ENCODE measurements around the gene OR52A5.

Gene OR52A5

GRCh38 chr11:5117588-5117987 lies 20.6 kb downstream of the OR52A5 start:
- Histone ChIP-seq H3K4me1 (ENCODE audit: control insufficient read depth, insufficient read depth, low read length, poor library complexity, severe bottlenecking) (no peaks in the 10 kb centered on the region), H3K27ac (ENCODE audit: low read depth, low read length, severe bottlenecking) (no peak overlapping the region), H3K9me3 (ENCODE audit: control insufficient read depth, low read length) (no peaks in the 10 kb centered on the region), H3K4me3 (ENCODE audit: extremely low read depth, insufficient read depth, low read length, poor library complexity, severe bottlenecking) (no peak overlapping the region), H3K36me3 (ENCODE audit: control insufficient read depth, insufficient read depth, low read length) (no peaks in the 10 kb centered on the region)

- no CpG with 5 or more reads among the region's 3 CpGs for WGBS, 2 experiments (ENCODE audit: insufficient coverage in 2 of 2)
- H3K36me3 ChIP-seq (ENCODE audit: control insufficient read depth, insufficient read depth, low read length) = no peaks in the 10 kb centered on the region
- no peak overlapping the region for H3K27ac ChIP-seq (ENCODE audit: low read depth, low read length, severe bottlenecking)
- no peaks in the 10 kb centered on the region for H3K9me3 ChIP-seq (ENCODE audit: control insufficient read depth, low read length)
- H3K4me1 ChIP-seq (ENCODE audit: control insufficient read depth, insufficient read depth, low read length, poor library complexity, severe bottlenecking) = no peaks in the 10 kb centered on the region
- H3K4me3 ChIP-seq (ENCODE audit: extremely low read depth, insufficient read depth, low read length, poor library complexity, severe bottlenecking) = no peak overlapping the region
Observed at GRCh38 chr11:5115339-5115738, 22.8 kb downstream of the OR52A5 start.

- H3K9me3 ChIP-seq (ENCODE audit: control insufficient read depth, low read length) = no peaks in the 10 kb centered on the region
- H3K4me3 ChIP-seq (ENCODE audit: extremely low read depth, insufficient read depth, low read length, poor library complexity, severe bottlenecking) = no peak overlapping the region
- no peaks in the 10 kb centered on the region for H3K36me3 ChIP-seq (ENCODE audit: control insufficient read depth, insufficient read depth, low read length)
- 43 to 67% methylated on average over 1 to 3 of the region's 3 CpGs for WGBS, 2 experiments (ENCODE audit: insufficient coverage in 2 of 2)
- H3K27ac ChIP-seq (ENCODE audit: low read depth, low read length, severe bottlenecking) = no peak overlapping the region
- H3K4me1 ChIP-seq (ENCODE audit: control insufficient read depth, insufficient read depth, low read length, poor library complexity, severe bottlenecking) = no peaks in the 10 kb centered on the region
Observed at GRCh38 chr11:5107285-5107684, 30.9 kb downstream of the OR52A5 start.

DNA sequence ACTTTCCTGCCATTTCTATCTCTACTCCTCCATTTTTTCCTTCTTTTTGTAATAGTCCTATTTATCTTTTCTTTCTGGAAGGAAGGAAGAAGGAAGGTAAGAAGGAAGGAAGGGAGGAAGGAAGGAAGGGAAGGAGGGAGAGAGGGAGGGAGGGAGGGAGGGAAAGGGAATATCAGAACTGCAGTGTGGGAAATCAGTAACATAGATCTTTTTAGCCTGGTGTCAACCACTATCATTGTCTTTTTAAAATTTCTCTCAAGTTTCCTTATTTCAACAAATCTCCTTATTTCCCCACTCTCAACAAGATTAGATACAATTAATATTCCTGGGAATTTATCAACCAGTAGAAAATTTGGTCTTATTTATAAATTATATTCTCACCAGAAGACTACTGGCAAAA lies 35.1 kb downstream of the OR52A5 start:
- no peak overlapping the region for H3K4me3 ChIP-seq (ENCODE audit: extremely low read depth, insufficient read depth, low read length, poor library complexity, severe bottlenecking)
- H3K27ac ChIP-seq (ENCODE audit: low read depth, low read length, severe bottlenecking) = no peak overlapping the region
- no peaks in the 10 kb centered on the region for H3K36me3 ChIP-seq (ENCODE audit: control insufficient read depth, insufficient read depth, low read length)
- no peaks in the 10 kb centered on the region for H3K4me1 ChIP-seq (ENCODE audit: control insufficient read depth, insufficient read depth, low read length, poor library complexity, severe bottlenecking)
- H3K9me3 ChIP-seq (ENCODE audit: control insufficient read depth, low read length) = no peaks in the 10 kb centered on the region

DNA sequence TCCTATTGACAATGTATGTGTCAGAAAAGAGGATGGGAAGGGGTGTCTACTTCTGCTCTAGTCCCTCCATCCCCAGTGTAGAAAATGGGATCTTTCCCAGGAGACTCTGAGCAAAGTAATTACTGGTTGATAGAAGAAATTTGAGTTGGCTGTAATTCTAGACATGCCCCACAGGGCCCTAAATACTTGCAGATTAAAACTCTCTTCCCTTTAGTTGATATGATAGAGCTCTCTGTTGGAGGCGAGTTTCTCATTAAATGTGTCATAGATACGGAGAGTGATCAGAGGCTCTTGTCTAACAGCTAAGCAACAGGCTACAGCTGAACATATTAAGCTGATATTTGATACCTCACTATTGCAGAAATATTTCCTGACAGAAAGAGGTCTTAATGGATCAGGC lies 35.9 kb downstream of the OR52A5 start:
- H3K36me3 ChIP-seq (ENCODE audit: control insufficient read depth, insufficient read depth, low read length) = no peaks in the 10 kb centered on the region
- H3K4me1 ChIP-seq (ENCODE audit: control insufficient read depth, insufficient read depth, low read length, poor library complexity, severe bottlenecking) = no peaks in the 10 kb centered on the region
- no CpG with 5 or more reads among the region's 2 CpGs for WGBS, 2 experiments (ENCODE audit: insufficient coverage in 2 of 2)
- no peak overlapping the region for H3K27ac ChIP-seq (ENCODE audit: low read depth, low read length, severe bottlenecking)
- H3K4me3 ChIP-seq (ENCODE audit: extremely low read depth, insufficient read depth, low read length, poor library complexity, severe bottlenecking) = no peak overlapping the region
- H3K9me3 ChIP-seq (ENCODE audit: control insufficient read depth, low read length) = no peaks in the 10 kb centered on the region

DNA sequence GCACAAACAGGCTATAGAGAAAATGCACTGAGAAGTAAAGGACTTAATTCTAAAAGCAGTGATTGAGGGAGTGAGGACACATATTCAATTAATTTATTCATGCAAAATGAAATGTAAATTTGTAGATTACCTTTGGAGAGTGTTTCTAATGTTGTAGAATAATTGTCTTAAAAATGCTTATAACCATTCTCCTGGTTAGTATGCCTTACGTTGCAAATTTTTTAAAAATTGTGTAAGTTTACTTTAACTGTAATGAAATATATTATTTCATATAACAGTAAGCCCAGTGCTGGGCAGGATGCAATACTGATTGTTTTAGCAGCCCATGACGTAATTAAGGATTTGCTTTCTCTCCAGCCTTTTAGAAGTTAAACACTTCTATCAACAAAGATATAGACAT lies 42.1 kb downstream of the OR52A5 start:
- Histone ChIP-seq H3K27ac (ENCODE audit: low read depth, low read length, severe bottlenecking) (no peak overlapping the region), H3K4me1 (ENCODE audit: control insufficient read depth, insufficient read depth, low read length, poor library complexity, severe bottlenecking) (no peaks in the 10 kb centered on the region), H3K4me3 (ENCODE audit: extremely low read depth, insufficient read depth, low read length, poor library complexity, severe bottlenecking) (no peak overlapping the region), H3K36me3 (ENCODE audit: control insufficient read depth, insufficient read depth, low read length) (no peaks in the 10 kb centered on the region), H3K9me3 (ENCODE audit: control insufficient read depth, low read length) (no peaks in the 10 kb centered on the region)
- no CpG with 5 or more reads among the region's 2 CpGs for WGBS, 2 experiments (ENCODE audit: insufficient coverage in 2 of 2)

GRCh38 chr11:5092821-5093585 lies 45.2 kb downstream of the OR52A5 start:
- no peak overlapping the region for H3K4me3 ChIP-seq (ENCODE audit: extremely low read depth, insufficient read depth, low read length, poor library complexity, severe bottlenecking)
- no peak overlapping the region for H3K27ac ChIP-seq (ENCODE audit: low read depth, low read length, severe bottlenecking)
- no peaks in the 10 kb centered on the region for H3K9me3 ChIP-seq (ENCODE audit: control insufficient read depth, low read length)
- no peaks in the 10 kb centered on the region for H3K36me3 ChIP-seq (ENCODE audit: control insufficient read depth, insufficient read depth, low read length)
- 89 to 100% methylated on average over 3 of the region's 8 CpGs for WGBS, 2 experiments (ENCODE audit: insufficient coverage in 2 of 2)
- H3K4me1 ChIP-seq (ENCODE audit: control insufficient read depth, insufficient read depth, low read length, poor library complexity, severe bottlenecking) = no peaks in the 10 kb centered on the region

- no peaks in the 10 kb centered on the region for H3K4me1 ChIP-seq (ENCODE audit: control insufficient read depth, insufficient read depth, low read length, poor library complexity, severe bottlenecking)
- H3K9me3 ChIP-seq (ENCODE audit: control insufficient read depth, low read length) = no peaks in the 10 kb centered on the region
- no peaks in the 10 kb centered on the region for H3K36me3 ChIP-seq (ENCODE audit: control insufficient read depth, insufficient read depth, low read length)
- no peak overlapping the region for H3K4me3 ChIP-seq (ENCODE audit: extremely low read depth, insufficient read depth, low read length, poor library complexity, severe bottlenecking)
- 92 to 93% methylated on average over 1 of the region's 1 CpG for WGBS, 2 experiments (ENCODE audit: insufficient coverage in 2 of 2)
- H3K27ac ChIP-seq (ENCODE audit: low read depth, low read length, severe bottlenecking) = no peak overlapping the region
Observed at GRCh38 chr11:5090668-5091067, 47.5 kb downstream of the OR52A5 start.

DNA sequence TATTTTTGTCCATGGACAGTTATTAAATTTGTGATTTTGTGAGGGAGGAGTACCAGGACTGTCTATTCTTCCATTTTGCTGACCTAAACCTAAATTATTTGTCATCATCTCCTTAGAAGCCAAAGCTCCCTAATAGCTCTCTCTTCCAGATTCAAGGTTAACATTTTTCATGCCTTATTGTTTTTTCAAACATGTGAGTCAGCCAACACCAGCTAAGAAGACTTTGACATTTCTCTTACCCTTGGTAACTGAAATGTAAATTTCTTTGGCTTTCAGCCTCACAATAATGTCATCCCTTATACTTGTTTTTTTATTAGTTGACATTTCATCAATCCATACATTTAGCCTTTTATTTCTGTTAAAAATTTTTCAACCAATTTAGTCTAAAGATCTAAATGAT lies 49.6 kb downstream of the OR52A5 start:
- H3K36me3 ChIP-seq (ENCODE audit: control insufficient read depth, insufficient read depth, low read length) = no peaks in the 10 kb centered on the region
- H3K4me3 ChIP-seq (ENCODE audit: extremely low read depth, insufficient read depth, low read length, poor library complexity, severe bottlenecking) = no peak overlapping the region
- H3K9me3 ChIP-seq (ENCODE audit: control insufficient read depth, low read length) = no peaks in the 10 kb centered on the region
- no peak overlapping the region for H3K27ac ChIP-seq (ENCODE audit: low read depth, low read length, severe bottlenecking)
- H3K4me1 ChIP-seq (ENCODE audit: control insufficient read depth, insufficient read depth, low read length, poor library complexity, severe bottlenecking) = no peaks in the 10 kb centered on the region

- H3K4me3 ChIP-seq (ENCODE audit: extremely low read depth, insufficient read depth, low read length, poor library complexity, severe bottlenecking) = no peak overlapping the region
- no peaks in the 10 kb centered on the region for H3K9me3 ChIP-seq (ENCODE audit: control insufficient read depth, low read length)
- no peak overlapping the region for H3K27ac ChIP-seq (ENCODE audit: low read depth, low read length, severe bottlenecking)
- H3K36me3 ChIP-seq (ENCODE audit: control insufficient read depth, insufficient read depth, low read length) = no peaks in the 10 kb centered on the region
- H3K4me1 ChIP-seq (ENCODE audit: control insufficient read depth, insufficient read depth, low read length, poor library complexity, severe bottlenecking) = no peaks in the 10 kb centered on the region
Observed at GRCh38 chr11:5083602-5084001, 54.6 kb downstream of the OR52A5 start.

DNA sequence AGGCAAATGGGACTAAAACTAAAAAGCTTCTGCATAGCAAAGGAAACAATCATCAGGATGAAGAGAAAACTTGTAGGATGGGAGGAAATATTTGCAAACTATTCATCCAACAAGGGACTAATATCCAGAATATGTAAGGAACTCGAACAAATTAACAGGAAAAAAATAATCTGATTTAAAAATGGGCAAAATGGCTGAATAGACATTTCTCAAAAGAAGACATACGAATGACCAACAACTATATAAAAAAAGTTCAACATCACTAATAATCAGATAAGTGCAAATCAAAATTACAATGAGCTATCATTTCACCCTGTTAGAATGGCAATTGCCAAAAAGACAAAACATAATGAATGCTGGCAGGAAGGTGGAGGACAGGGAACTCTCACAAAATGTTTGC lies 56.8 kb downstream of the OR52A5 start:
- Histone ChIP-seq H3K9me3 (ENCODE audit: control insufficient read depth, low read length) (no peaks in the 10 kb centered on the region), H3K4me3 (ENCODE audit: extremely low read depth, insufficient read depth, low read length, poor library complexity, severe bottlenecking) (no peak overlapping the region), H3K36me3 (ENCODE audit: control insufficient read depth, insufficient read depth, low read length) (no peaks in the 10 kb centered on the region), H3K27ac (ENCODE audit: low read depth, low read length, severe bottlenecking) (no peak overlapping the region), H3K4me1 (ENCODE audit: control insufficient read depth, insufficient read depth, low read length, poor library complexity, severe bottlenecking) (no peaks in the 10 kb centered on the region)
- no CpG with 5 or more reads among the region's 2 CpGs for WGBS, 2 experiments (ENCODE audit: insufficient coverage in 2 of 2)
